Measurements from ENCODE around the gene TTC24.
"Not testable (repeated sequence)": the region's sequence is repeated elsewhere in the genome, so short reads cannot be mapped to it uniquely, and the experiment has no call there.

TTC24 gene

GRCh38 chr1:156579472-156579871, at the start of gene TTC24:
TSS of gene TTC24 (plus strand) at chr1:156579723. CDS start at chr1:156581365, 1,642 bp downstream.
- no peak within 1 kb of the TSS for H3K4me3 ChIP-seq (ENCODE audit: low read depth, low read length)

GRCh38 chr1:156530006-156530405, 49.5 kb upstream of the TTC24 start:
- no peak overlapping the region for H3K4me3 ChIP-seq (ENCODE audit: low read depth, low read length)

GRCh38 chr1:156532374-156532773, 47.1 kb upstream of the TTC24 start:
- H3K4me3 ChIP-seq (ENCODE audit: low read depth, low read length), result no peak overlapping the region

- no peak overlapping the region for H3K4me3 ChIP-seq (ENCODE audit: low read depth, low read length)
Measured at GRCh38 chr1:156533568-156534220, 45.8 kb upstream of the TTC24 start.

- H3K4me3 ChIP-seq (ENCODE audit: low read depth, low read length), result no peak overlapping the region
Measured at GRCh38 chr1:156534424-156535060, 45.0 kb upstream of the TTC24 start.

GRCh38 chr1:156537027-156537426, 42.5 kb upstream of the TTC24 start:
- H3K4me3 ChIP-seq (ENCODE audit: low read depth, low read length), result no peak overlapping the region

GRCh38 chr1:156538711-156539440, 40.6 kb upstream of the TTC24 start:
- no peak overlapping the region for H3K4me3 ChIP-seq (ENCODE audit: low read depth, low read length)

GRCh38 chr1:156539818-156540355, 39.6 kb upstream of the TTC24 start:
- H3K4me3 ChIP-seq (ENCODE audit: low read depth, low read length), result no peak overlapping the region

GRCh38 chr1:156540955-156541354, 38.6 kb upstream of the TTC24 start:
- H3K4me3 ChIP-seq (ENCODE audit: low read depth, low read length), result no peak overlapping the region

GRCh38 chr1:156543066-156543465, 36.5 kb upstream of the TTC24 start:
- H3K4me3 ChIP-seq (ENCODE audit: low read depth, low read length), result no peak overlapping the region

- H3K4me3 ChIP-seq (ENCODE audit: low read depth, low read length), result no peak overlapping the region
Measured at GRCh38 chr1:156544592-156545102, 34.9 kb upstream of the TTC24 start.

GRCh38 chr1:156546267-156546666, 33.3 kb upstream of the TTC24 start:
- H3K4me3 ChIP-seq (ENCODE audit: low read depth, low read length), result no peak overlapping the region

GRCh38 chr1:156547434-156547833, 32.1 kb upstream of the TTC24 start:
- H3K4me3 ChIP-seq (ENCODE audit: low read depth, low read length), result no peak overlapping the region

- no peak overlapping the region for H3K4me3 ChIP-seq (ENCODE audit: low read depth, low read length)
Measured at GRCh38 chr1:156547982-156548381, 31.5 kb upstream of the TTC24 start.

GRCh38 chr1:156549390-156549789, 30.1 kb upstream of the TTC24 start:
- H3K4me3 ChIP-seq (ENCODE audit: low read depth, low read length), result no peak overlapping the region

- no peak overlapping the region for H3K4me3 ChIP-seq (ENCODE audit: low read depth, low read length)
Measured at GRCh38 chr1:156549831-156550230, 29.7 kb upstream of the TTC24 start.

GRCh38 chr1:156550346-156550745, 29.2 kb upstream of the TTC24 start:
- no peak overlapping the region for H3K4me3 ChIP-seq (ENCODE audit: low read depth, low read length)

GRCh38 chr1:156551066-156551643, 28.4 kb upstream of the TTC24 start:
- H3K4me3 ChIP-seq (ENCODE audit: low read depth, low read length), result no peak overlapping the region

GRCh38 chr1:156551869-156552268, 27.7 kb upstream of the TTC24 start:
- no peak overlapping the region for H3K4me3 ChIP-seq (ENCODE audit: low read depth, low read length)

- no peak overlapping the region for H3K4me3 ChIP-seq (ENCODE audit: low read depth, low read length)
Measured at GRCh38 chr1:156552518-156552917, 27.0 kb upstream of the TTC24 start.

- H3K4me3 ChIP-seq (ENCODE audit: low read depth, low read length), result not testable (repeated sequence)
Measured at GRCh38 chr1:156552937-156553336, 26.6 kb upstream of the TTC24 start.
